AG09309 (cell line): ENCODE data around the gene EEF1E1.

Source experiments
- DNase-seq: peaks from one replicate; pipeline ENCODE4 v3.0.0-alpha.2; 2010; ENCODE audit warnings: low read depth
- H3K4me3 ChIP-seq: 2 replicates; pipeline ENCODE4 v1.5.1; 2011; ENCODE audit warnings: mild to moderate bottlenecking, low read depth, low read length, moderate library complexity; ENCODE audit not compliant: control insufficient read depth
- CTCF ChIP-seq: IDR thresholded peaks from 2 replicates; pipeline ENCODE4 v1.5.1; 2011; ENCODE audit warnings: mild to moderate bottlenecking, low read depth, low read length, inconsistent platforms; ENCODE audit not compliant: insufficient read depth, control insufficient read depth; ENCODE audit errors: missing control alignments

EEF1E1 gene

GRCh38 chr6:8075704-8076103 is 26.6 kb downstream of the EEF1E1 start:
- H3K4me3 ChIP-seq = no peak overlapping the region
- no peak for DNase-seq
- no peak for TF ChIP-seq CTCF

- DNase-seq = no peak
- TF ChIP-seq CTCF = no peak
- H3K4me3 ChIP-seq = no peak overlapping the region
Measured at GRCh38 chr6:8075185-8075584, 27.2 kb downstream of the EEF1E1 start.

- DNase-seq = no peak
Measured at GRCh38 chr6:8074213-8074612, 28.1 kb downstream of the EEF1E1 start.

GRCh38 chr6:8073758-8074157 is 28.6 kb downstream of the EEF1E1 start:
- no peak for TF ChIP-seq CTCF
- DNase-seq = no peak

More at GRCh38 chr6:8074213-8074612, 28.1 kb downstream of the EEF1E1 start:
- no peak for TF ChIP-seq CTCF
- H3K4me3 ChIP-seq = no peak overlapping the region

GRCh38 chr6:8070718-8071117 is 31.6 kb downstream of the EEF1E1 start:
- no peak for TF ChIP-seq CTCF
- no peak overlapping the region for H3K4me3 ChIP-seq
- DNase-seq = no peak

More at GRCh38 chr6:8073758-8074157, 28.6 kb downstream of the EEF1E1 start:
- H3K4me3 ChIP-seq = no peak overlapping the region

- no peak for DNase-seq
- TF ChIP-seq CTCF = no peak
- no peak overlapping the region for H3K4me3 ChIP-seq
Measured at GRCh38 chr6:8069631-8070284, 32.6 kb downstream of the EEF1E1 start.
